K562 (cell line): ENCODE data around the gene ANK3.

Source experiments
- FOSL1 ChIP-seq: fragments of 200-800 bp; sonication (Bioruptor generic); conservative IDR thresholded peaks from 2 replicates; pipeline ENCODE4 v1.6.1; 2016; ENCODE audit warnings: missing genetic modification characterization, missing compliant biosample characterization
- FOXJ3 ChIP-seq: sonication (generic); formaldehyde crosslinking; IDR thresholded peaks from 2 replicates; pipeline ENCODE4 v1.4.0; 2020; ENCODE audit warnings: mild to moderate bottlenecking, missing genetic modification reagents
- HDAC2 ChIP-seq: fragments of 450-650 bp; IDR thresholded peaks from 2 replicates; pipeline ENCODE4 v1.6.1; 2016; ENCODE audit warnings: mild to moderate bottlenecking
- JUND ChIP-seq, 2 experiments: IDR thresholded peaks; 2 replicates in 1 of 2; 3 replicates in 1 of 2; pipeline ENCODE4 v1.6.1; 2011; ENCODE audit warnings: borderline replicate concordance in 2 of 2, low read depth in 2 of 2, low read length in 2 of 2, improper control_type of control experiment in 1 of 2, missing biosample characterization in 1 of 2, missing genetic modification characterization in 1 of 2, missing genetic modification reagents in 1 of 2
- KDM1A ChIP-seq, 2 experiments: fragments of 450-650 bp; IDR thresholded peaks; 2 replicates each; pipeline ENCODE4 v1.6.1; 2016; ENCODE audit warnings: mild to moderate bottlenecking in 2 of 2
- NCOA1 ChIP-seq: fragments of 450-650 bp; IDR thresholded peaks from 2 replicates; pipeline ENCODE4 v1.6.1; 2016; ENCODE audit warnings: low read depth
- RAD21 ChIP-seq, 2 experiments: fragments of 250-450 bp in 1 of 2; fragments of 450-650 bp in 1 of 2; sonication (Bioruptor Pico) in 1 of 2; formaldehyde crosslinking in 1 of 2; IDR thresholded peaks in 1 of 2; conservative IDR thresholded peaks in 1 of 2; 2 replicates each; pipeline versions ENCODE4 v1.4.0 to v1.8.0; 2020 to 2022; ENCODE audit warnings: mild to moderate bottlenecking in 2 of 2, moderate library complexity in 1 of 2
- ZNF444 ChIP-seq: fragments of 250-450 bp; sonication (Bioruptor Pico); IDR thresholded peaks from 2 replicates; pipeline ENCODE4 v1.4.0; 2020; ENCODE audit warnings: mild to moderate bottlenecking, moderate library complexity
- TF ChIP-seq, protein P1 (sequence below), 3 experiments: IDR thresholded peaks in 2 of 3; conservative IDR thresholded peaks in 1 of 3; 2 replicates each; pipeline ENCODE4 v1.5.1; 2011 to 2012; ENCODE audit warnings: low read length in 3 of 3, mild to moderate bottlenecking in 3 of 3, control low read depth in 2 of 3, improper control_type of control experiment in 1 of 3, inconsistent platforms in 1 of 3, low read depth in 1 of 3, mixed read lengths in 1 of 3, moderate library complexity in 1 of 3; ENCODE audit not compliant: insufficient read depth in 2 of 3
- TF ChIP-seq, protein P2 (sequence below): fragments of 250-450 bp; sonication (Bioruptor Pico); IDR thresholded peaks from 2 replicates; pipeline ENCODE4 v1.4.0; 2020; ENCODE audit warnings: borderline replicate concordance
- TF ChIP-seq, protein P3 (sequence below): fragments of 250-450 bp; sonication (Bioruptor Pico); IDR thresholded peaks from 2 replicates; pipeline ENCODE4 v1.8.0; 2022; ENCODE audit warnings: inconsistent platforms, mild to moderate bottlenecking, moderate library complexity, borderline replicate concordance

DNA sequence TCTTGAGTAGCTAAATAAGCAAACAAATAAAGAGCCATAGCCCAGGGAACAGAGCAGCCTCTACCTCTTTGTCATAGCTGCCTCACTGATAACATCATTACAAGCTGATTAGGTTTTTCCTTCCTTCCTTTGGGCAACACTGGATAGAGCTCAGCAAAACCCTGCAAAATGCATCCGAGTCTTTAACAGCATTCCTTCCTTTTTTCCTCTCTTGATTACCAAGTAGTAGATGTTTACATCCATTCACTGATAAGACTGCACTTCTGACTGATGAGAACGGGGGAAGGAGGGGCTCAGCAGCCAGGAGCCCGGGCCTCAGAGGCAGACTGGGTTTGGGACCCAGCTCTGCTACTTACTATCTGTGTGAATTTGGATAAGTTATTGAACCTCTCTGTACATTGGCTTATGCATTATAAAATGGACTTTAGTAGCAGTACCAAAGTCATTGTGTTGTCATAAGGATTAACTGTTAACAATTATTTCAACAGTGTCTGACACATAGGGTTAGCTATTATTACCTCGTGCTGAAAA is 214.2 kb downstream of the ANK3 start:
- TF ChIP-seq, protein P1, sequence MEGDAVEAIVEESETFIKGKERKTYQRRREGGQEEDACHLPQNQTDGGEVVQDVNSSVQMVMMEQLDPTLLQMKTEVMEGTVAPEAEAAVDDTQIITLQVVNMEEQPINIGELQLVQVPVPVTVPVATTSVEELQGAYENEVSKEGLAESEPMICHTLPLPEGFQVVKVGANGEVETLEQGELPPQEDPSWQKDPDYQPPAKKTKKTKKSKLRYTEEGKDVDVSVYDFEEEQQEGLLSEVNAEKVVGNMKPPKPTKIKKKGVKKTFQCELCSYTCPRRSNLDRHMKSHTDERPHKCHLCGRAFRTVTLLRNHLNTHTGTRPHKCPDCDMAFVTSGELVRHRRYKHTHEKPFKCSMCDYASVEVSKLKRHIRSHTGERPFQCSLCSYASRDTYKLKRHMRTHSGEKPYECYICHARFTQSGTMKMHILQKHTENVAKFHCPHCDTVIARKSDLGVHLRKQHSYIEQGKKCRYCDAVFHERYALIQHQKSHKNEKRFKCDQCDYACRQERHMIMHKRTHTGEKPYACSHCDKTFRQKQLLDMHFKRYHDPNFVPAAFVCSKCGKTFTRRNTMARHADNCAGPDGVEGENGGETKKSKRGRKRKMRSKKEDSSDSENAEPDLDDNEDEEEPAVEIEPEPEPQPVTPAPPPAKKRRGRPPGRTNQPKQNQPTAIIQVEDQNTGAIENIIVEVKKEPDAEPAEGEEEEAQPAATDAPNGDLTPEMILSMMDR (IDR thresholded peaks at IDR 0.05 in 2 of 3, conservative IDR thresholded peaks at IDR 0.05 in 1 of 3; ENCODE audit: insufficient read depth in 2 of 3, low read depth in 1 of 3, low read length in 3 of 3), result no peak
- TF ChIP-seq HDAC2 (no peak), NCOA1 (no peak), FOSL1 (no peak), KDM1A (IDR thresholded peaks at IDR 0.05) (no peak), RAD21 (CRISPR knock-in tag; conservative IDR thresholded peaks at IDR 0.05 in 1 of 2, IDR thresholded peaks at IDR 0.05 in 1 of 2) (no peak), ZNF444 (no peak), FOXJ3 (CRISPR knock-in tag) (no peak), JUND (IDR thresholded peaks at IDR 0.05; ENCODE audit: borderline replicate concordance, low read depth, low read length) (no peak), JUND (tag; IDR thresholded peaks at IDR 0.05; ENCODE audit: borderline replicate concordance, low read depth, low read length) (no peak)
- TF ChIP-seq, protein P2, sequence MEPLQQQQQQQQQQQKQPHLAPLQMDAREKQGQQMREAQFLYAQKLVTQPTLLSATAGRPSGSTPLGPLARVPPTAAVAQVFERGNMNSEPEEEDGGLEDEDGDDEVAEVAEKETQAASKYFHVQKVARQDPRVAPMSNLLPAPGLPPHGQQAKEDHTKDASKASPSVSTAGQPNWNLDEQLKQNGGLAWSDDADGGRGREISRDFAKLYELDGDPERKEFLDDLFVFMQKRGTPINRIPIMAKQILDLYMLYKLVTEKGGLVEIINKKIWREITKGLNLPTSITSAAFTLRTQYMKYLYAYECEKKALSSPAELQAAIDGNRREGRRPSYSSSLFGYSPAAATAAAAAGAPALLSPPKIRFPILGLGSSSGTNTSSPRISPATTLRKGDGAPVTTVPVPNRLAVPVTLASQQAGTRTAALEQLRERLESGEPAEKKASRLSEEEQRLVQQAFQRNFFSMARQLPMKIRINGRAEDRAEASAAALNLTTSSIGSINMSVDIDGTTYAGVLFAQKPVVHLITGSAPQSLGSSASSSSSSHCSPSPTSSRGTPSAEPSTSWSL (CRISPR knock-in tag), result no peak
- TF ChIP-seq, protein P3, sequence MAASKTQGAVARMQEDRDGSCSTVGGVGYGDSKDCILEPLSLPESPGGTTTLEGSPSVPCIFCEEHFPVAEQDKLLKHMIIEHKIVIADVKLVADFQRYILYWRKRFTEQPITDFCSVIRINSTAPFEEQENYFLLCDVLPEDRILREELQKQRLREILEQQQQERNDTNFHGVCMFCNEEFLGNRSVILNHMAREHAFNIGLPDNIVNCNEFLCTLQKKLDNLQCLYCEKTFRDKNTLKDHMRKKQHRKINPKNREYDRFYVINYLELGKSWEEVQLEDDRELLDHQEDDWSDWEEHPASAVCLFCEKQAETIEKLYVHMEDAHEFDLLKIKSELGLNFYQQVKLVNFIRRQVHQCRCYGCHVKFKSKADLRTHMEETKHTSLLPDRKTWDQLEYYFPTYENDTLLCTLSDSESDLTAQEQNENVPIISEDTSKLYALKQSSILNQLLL, result no peak
